Choroid plexus epithelial cell (primary cell): ENCODE data around the gene UNG.

ENCODE experiments used
- DNase-seq: peaks from one replicate; pipeline ENCODE4 v3.0.0-alpha.2; 2010; ENCODE audit warnings: low read depth
- H3K4me3 ChIP-seq: 2 replicates; pipeline ENCODE4 v1.5.1; 2011; ENCODE audit warnings: low read depth, mild to moderate bottlenecking, control low read depth, low read length, moderate library complexity
- TF ChIP-seq, protein P1 (sequence below): conservative IDR thresholded peaks from 2 replicates; pipeline ENCODE4 v1.5.1; 2011; ENCODE audit warnings: low read depth, mild to moderate bottlenecking, control low read depth, inconsistent platforms, low read length, moderate library complexity

Gene UNG

GRCh38 chr12:109102491-109102890 is 5.1 kb downstream of the UNG start:
- TF ChIP-seq, protein P1, sequence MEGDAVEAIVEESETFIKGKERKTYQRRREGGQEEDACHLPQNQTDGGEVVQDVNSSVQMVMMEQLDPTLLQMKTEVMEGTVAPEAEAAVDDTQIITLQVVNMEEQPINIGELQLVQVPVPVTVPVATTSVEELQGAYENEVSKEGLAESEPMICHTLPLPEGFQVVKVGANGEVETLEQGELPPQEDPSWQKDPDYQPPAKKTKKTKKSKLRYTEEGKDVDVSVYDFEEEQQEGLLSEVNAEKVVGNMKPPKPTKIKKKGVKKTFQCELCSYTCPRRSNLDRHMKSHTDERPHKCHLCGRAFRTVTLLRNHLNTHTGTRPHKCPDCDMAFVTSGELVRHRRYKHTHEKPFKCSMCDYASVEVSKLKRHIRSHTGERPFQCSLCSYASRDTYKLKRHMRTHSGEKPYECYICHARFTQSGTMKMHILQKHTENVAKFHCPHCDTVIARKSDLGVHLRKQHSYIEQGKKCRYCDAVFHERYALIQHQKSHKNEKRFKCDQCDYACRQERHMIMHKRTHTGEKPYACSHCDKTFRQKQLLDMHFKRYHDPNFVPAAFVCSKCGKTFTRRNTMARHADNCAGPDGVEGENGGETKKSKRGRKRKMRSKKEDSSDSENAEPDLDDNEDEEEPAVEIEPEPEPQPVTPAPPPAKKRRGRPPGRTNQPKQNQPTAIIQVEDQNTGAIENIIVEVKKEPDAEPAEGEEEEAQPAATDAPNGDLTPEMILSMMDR, result no peak
- no peak overlapping the region for H3K4me3 ChIP-seq
- DNase-seq, result no peak

GRCh38 chr12:109105176-109105575 is 7.8 kb downstream of the UNG start:
- no peak for DNase-seq
- TF ChIP-seq, protein P1, result no peak
- H3K4me3 ChIP-seq, result no peak overlapping the region

- TF ChIP-seq, protein P1, result no peak
- DNase-seq, result peak; percentile 16
- no peak overlapping the region for H3K4me3 ChIP-seq
Observed at GRCh38 chr12:109109746-109110350, 12.5 kb downstream of the UNG start.

DNA sequence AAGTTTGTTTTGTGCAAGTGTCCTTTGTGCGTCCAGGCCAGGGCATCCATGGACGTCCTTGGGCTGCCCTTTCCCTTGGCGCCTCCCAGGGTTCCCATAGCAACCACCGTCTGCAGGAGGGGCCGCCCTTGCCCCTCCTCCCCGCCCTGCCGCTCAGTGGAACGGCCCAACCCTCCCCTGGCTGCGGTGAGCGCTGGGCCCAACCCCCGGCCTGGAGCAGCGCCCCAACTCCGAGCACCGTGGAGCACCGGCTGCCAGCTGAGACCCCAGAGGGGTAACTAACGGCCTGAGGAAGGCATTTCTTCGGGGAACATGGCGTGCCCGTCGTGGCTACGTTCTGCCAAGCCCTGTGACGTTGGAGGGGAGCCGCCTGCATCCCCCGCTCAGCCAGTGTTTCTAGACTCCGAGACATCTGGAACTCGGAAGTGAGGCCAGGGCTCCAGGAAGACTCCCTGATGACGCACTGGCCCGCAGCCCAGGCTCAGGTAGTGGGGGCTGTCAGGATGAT is 13.6 kb downstream of the UNG start:
- peak; percentile 89 for DNase-seq
- H3K4me3 ChIP-seq, result peak overlapping the region; percentile 69
- TF ChIP-seq, protein P1, result no peak

DNA sequence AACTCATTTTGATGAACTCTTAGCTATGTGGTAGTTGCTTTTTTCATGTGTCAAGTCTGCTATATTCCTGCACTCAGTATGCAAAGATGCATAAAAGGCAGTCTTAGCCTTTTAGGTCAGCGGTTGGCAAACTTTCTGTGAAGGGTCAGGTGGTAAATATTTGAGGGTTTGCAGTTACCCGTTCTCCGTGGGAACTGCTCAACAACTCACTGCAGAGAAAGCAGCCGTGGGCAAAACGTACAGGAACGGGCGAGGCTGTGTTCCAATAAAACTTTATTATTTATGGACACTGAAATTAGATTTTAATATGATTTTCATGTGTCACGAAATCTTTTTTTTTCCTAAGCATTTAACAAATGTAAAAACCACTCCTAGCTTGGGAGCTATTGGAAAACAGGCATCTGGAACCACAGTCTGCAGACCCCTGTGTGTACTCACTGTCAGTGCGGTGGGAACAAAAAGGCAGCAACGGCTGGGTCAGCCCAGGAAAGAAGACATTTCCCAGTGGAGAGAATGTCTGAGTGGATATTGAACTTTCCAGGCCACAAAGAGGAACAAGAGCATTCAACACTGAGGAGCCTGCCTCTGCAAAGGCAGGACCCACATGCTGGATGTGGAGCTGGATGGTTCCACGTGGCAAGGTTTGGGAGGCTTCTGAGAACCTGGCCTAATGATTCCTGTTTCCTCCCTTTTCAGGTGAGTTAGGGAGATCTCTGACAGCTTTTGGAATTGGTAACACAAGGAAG is 15.5 kb downstream of the UNG start:
- TF ChIP-seq, protein P1, result no peak
- H3K4me3 ChIP-seq, result no peak overlapping the region
- no peak for DNase-seq

- TF ChIP-seq, protein P1, result no peak
- H3K4me3 ChIP-seq, result no peak overlapping the region
- peak; percentile 61 for DNase-seq
Observed at GRCh38 chr12:109113661-109114321, 16.4 kb downstream of the UNG start.
